HL-60/S4 (cell line): ENCODE measurements around the gene TIMM10B.
"Not testable (repeated sequence)": the region's sequence is repeated elsewhere in the genome, so short reads cannot be mapped to it uniquely, and the experiment has no call there.

Experiments
- in situ Hi-C: fragments of 300-500 bp; cut with MboI; formaldehyde crosslinking; loops from 2 replicates; pipeline ENCODE4 v1.14.3; 2022; ENCODE audit warnings: low sequenced_read_pairs

The TIMM10B gene

DNA sequence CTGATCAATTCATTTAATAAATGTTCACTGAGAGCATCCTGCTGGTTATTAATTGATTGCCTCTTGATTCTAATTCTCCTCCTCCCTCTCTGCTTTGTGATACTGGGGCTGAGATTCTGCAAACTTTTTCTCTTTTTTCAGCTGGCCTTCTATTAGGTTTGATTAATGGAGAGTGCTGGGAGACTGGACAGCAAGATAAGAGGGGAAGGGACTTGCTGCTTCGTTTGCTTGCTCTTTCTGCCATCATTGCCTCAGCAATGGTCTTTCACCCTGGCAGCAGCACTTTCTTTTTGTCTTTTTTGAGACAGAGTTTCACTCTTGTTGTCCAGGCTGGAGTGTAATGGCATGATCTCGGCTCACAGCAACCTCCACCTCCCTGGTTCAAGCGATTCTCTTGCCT is 22.9 kb downstream of the TIMM10B start:
- in situ Hi-C loops: no loop called here

DNA sequence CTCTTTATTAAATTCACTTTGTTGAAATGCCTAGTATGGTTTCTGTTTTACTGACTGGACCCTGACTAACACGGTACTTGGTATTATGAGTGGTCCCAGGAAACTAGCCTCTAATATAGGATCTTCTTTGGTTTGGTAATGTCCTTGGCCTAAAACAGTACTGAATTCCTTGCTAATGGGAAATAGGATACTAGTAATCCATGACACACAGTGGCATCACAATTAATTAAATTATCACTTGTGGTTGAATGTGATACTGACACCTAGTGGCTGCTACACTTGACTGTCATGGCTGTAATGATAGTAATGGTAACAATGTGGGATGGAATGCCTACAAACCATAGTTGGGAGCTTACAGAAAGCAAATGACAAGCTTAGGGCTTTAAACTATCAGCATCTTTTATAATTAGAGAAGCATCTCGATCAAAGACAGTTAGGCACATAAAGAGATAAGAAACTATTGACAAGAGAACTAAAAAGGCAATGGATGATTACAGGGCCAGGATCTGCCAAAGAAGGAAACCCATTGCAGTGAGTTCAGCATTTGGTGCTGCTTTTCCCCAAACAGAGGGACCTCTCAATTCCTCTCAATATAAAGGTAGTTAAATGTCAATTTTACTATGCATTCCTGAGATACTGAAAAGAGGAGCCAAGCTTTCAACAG is 24.4 kb downstream of the TIMM10B start:
- in situ Hi-C loops: no loop called here

DNA sequence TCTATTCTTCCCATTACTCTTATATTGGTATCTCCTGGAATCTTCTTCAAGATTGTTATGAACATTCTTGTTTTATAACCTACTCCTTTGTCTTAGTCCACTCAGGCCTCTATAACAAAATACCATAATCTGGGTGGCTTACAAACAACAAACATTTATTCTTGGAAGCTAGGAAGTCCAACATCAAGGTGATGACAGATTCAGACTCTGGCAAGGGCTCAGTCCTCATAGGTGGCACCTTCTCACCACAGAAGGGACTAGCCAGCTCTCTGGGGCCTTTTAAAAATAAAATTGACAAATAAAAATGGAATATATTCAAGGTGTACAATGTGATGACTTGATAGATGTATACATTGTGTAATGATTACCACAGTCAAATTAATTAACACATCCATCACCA is 35.6 kb downstream of the TIMM10B start:
- in situ Hi-C loops: no loop called here

DNA sequence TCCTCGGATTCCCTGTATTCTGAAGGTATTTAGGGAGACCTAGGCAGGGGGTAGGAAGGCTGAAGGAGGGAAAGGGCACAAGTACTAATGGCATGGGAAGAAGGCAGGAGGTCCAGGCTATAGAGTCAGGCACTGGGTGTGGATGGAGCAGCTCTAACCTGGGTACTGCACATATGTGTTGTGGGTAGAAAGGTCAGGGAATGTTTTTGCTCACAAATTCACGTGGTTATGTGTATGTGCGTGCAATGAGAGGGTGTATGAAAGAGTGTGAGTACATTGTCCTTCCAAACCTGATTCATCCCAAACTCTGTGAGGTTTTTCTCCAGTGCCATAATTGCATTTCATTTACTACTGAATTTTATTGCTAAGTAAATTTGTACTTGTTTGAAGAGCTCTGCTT is 39.0 kb downstream of the TIMM10B start:
- in situ Hi-C loops: no loop called here

DNA sequence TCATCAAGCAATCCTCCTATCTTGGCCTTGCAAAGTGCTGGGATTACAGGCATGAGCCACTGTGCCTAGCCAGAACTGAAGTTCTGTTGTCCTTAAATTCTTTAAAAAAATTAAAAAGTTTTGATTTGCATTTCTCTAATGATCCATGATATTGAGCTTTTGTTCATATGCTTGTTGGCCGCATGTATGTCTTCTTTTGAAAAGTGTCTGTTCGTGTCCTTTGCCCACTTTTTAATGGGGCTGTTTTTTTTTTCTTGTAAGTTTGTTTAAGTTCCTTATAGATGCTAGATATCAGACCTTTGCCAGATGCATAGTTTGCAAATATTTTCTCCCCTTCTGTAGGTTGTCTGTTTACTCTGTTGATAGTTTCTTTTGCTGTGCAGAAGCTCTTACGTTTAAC is 40.6 kb downstream of the TIMM10B start:
- in situ Hi-C loops: not testable (repeated sequence)

DNA sequence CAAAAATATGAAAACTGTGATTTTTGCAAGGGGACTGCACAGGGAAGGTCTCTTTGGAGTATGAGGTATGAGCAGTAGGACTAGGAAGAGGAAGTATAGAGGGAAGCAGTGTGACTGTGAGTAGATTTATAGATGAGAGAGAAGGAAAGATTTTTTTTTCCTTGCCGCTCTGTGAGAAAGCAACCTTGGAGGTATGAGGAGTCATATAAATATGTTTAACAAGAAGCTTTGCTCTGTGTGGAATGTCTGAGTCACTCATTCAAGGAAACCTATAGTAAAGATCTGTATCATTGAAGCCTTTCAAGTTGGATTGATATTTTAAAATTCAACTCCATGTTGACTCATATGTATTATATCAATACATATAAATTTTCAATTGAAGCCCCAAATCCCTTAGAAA is 42.0 kb downstream of the TIMM10B start:
- in situ Hi-C loops: no loop called here

DNA sequence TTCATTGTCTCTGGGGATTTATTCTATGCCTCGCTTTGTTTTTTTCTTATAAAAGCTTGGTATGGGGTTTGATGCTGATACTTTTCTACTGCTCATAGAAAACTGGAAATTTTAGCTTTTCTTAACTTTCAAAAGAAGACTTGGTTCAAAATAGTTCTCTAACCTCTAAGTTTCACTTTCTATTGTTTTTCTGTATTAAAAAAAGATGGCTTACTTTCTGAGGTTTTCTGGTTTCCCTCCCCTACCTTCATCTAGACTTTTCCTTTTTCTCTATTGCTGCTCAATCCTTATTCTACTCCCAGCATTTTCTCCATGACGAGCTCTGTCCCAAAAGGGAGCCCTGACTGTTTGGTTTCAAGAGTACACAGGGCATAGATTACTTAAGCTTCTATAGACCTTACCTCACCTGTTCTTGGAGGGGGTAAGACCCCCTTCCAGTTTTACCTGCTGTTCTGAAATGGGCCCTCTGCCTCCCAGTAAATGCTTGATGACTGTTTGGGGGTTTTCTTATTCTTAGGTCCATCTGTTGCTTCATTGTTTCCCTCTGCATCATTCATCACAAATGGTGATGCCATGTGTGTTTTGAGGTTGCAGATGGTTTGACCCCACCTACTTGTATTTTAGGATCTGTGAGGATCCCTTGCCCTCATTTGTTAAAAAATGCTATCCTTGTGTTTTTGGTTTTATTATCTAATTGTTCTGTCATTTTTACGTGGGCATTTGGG is 45.3 kb downstream of the TIMM10B start:
- in situ Hi-C loops: no loop called here

DNA sequence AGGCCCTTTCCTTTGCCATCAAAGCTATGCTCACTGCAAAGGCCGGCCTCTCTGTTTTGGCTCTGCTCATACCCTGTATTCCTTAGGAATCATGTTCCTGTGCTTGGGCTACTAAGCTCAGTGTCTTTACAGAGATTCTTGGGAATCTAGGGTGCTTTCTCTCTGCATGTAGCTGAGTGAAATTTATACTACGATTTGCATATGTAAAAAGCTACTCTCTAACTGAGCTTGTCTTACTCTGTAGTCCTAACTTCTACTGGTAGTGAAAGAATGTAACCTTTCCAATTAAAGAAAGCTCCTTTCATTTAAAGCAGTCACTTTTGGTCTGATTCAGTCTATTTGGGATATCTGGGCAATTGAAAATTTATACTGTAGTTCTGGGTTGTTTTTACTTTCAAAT is 48.0 kb downstream of the TIMM10B start:
- in situ Hi-C loops: no loop called here

DNA sequence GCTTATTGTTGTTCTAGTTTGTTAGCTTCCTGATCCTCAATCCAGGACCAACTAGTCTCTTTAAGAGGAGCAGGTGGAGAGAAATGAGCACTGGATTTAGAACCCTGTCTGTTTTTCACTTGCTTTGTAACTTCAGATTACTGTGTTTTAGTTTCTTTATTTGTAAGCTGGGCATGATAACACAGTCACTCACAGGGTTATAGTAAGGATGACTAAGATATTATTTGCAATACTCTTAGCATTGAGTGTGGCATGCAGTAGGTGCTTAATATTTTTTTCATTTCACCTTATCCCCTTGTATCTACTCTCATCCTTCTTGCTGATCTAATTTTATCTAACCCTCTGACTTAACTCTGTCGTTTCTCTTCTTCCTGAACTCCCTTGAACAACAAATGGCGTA is 49.5 kb downstream of the TIMM10B start:
- in situ Hi-C loops: loop anchor here (10.0 kb wide), 1 partner anchor 174 kb away; no protein-coding TSS in a partner anchor

DNA sequence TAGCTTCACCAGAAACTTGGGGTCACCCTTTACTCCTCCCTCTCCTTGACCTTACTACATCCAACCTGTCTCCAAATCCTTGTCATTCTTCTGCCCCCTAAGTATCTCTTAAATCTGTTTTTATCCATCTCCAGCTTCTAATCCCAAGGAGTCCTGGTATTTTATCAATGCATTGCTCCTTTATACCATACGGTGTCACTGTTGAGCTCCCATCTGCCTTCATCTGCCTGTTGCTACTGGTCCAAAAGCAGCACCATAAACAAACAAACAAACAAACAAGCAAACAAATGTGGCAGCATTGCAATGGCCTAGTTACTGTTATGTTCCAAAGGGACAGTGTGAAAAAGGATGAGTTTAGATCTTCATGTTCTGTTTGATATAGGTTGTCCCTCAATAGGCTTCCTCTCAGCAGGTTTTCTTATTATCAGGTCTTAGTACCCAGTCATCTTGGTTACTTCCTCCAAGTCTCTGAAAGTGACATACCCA is 50.0 kb downstream of the TIMM10B start:
- in situ Hi-C loops: loop anchor here (10.0 kb wide), 1 partner anchor 173 kb away; no protein-coding TSS in a partner anchor
